CD14-positive monocyte (primary cell): ENCODE measurements around the gene PSTPIP1. TPM values are rescaled to one million over a fixed set of nuclear protein-coding genes. Genes with fewer than 3 reads are reported as not detected.

Experiments
- DNase-seq, 3 donors: peaks; one replicate each; pipeline ENCODE4 v3.0.0-alpha.2; 2011 to 2022
- H2AFZ ChIP-seq: 2 replicates; pipeline ENCODE4 v1.6.0; 2012; ENCODE audit warnings: mild to moderate bottlenecking, low read depth, low read length, inconsistent platforms; ENCODE audit not compliant: insufficient read depth, poor library complexity, severe bottlenecking
- H3K27ac ChIP-seq, 2 donors: 1 replicate in 1 of 2; 2 replicates in 1 of 2; pipeline ENCODE4 v1.5.1; 2012 to 2013; ENCODE audit warnings: low read length in 2 of 2, control low read depth in 1 of 2, inconsistent platforms in 1 of 2, low read depth in 1 of 2, mild to moderate bottlenecking in 1 of 2
- H3K27me3 ChIP-seq, 2 donors: one replicate each; pipeline versions ENCODE4 v1.6.0 to v1.6.1; 2011 to 2013; ENCODE audit warnings: low read length in 2 of 2; ENCODE audit not compliant: control insufficient read depth in 2 of 2, insufficient read depth in 2 of 2
- H3K36me3 ChIP-seq, 2 donors: replicated peaks in 1 of 2; 1 replicate in 1 of 2; 2 replicates in 1 of 2; pipeline versions ENCODE4 v1.5.1 to v1.6.1; 2012 to 2013; ENCODE audit warnings: low read length in 2 of 2, control low read depth in 1 of 2, inconsistent platforms in 1 of 2, mild to moderate bottlenecking in 1 of 2; ENCODE audit not compliant: insufficient read depth in 2 of 2, control insufficient read depth in 1 of 2
- H3K4me1 ChIP-seq, 2 donors: 1 replicate in 1 of 2; 2 replicates in 1 of 2; pipeline versions ENCODE4 v1.5.1 to v1.6.1; 2012 to 2013; ENCODE audit warnings: low read length in 2 of 2, control low read depth in 1 of 2, inconsistent platforms in 1 of 2, mild to moderate bottlenecking in 1 of 2, moderate library complexity in 1 of 2; ENCODE audit not compliant: insufficient read depth in 2 of 2, control insufficient read depth in 1 of 2
- H3K4me2 ChIP-seq: replicated peaks from 2 replicates; pipeline ENCODE3; 2012; ENCODE audit warnings: low read length, moderate library complexity, mild to moderate bottlenecking; ENCODE audit not compliant: poor library complexity, severe bottlenecking; ENCODE audit errors: extremely low read depth
- H3K4me3 ChIP-seq, 3 experiments: fragments of 200-600 bp in 1 of 3; sonication (generic) in 1 of 3; replicated peaks in 1 of 3; 1 replicate in 2 of 3; 2 replicates in 1 of 3; pipeline ENCODE4 v1.5.1; 2011 to 2013; ENCODE audit warnings: low read length in 3 of 3, mild to moderate bottlenecking in 3 of 3, control low read depth in 2 of 3, low read depth in 2 of 3, inconsistent platforms in 1 of 3, moderate library complexity in 1 of 3
- H3K79me2 ChIP-seq: 2 replicates; pipeline ENCODE4 v1.6.0; 2012; ENCODE audit warnings: mild to moderate bottlenecking, control low read depth, inconsistent platforms, low read length, moderate library complexity; ENCODE audit not compliant: insufficient read depth
- H3K9ac ChIP-seq: 2 replicates; pipeline ENCODE4 v1.6.0; 2017; ENCODE audit warnings: low read length, mild to moderate bottlenecking; ENCODE audit not compliant: insufficient read depth, poor library complexity, severe bottlenecking
- H3K9me3 ChIP-seq, 2 donors: replicated peaks in 1 of 2; 1 replicate in 1 of 2; 2 replicates in 1 of 2; pipeline versions ENCODE4 v1.5.1 to v1.6.1; 2012 to 2013; ENCODE audit warnings: low read length in 2 of 2, control low read depth in 1 of 2; ENCODE audit not compliant: control insufficient read depth in 1 of 2, insufficient read depth in 1 of 2
- H4K20me1 ChIP-seq: 2 replicates; pipeline ENCODE4 v1.6.0; 2012; ENCODE audit warnings: mild to moderate bottlenecking, low read length, control low read depth, moderate library complexity; ENCODE audit not compliant: insufficient read depth
- H3K27ac Mint-ChIP-seq, 7 donors: one replicate each; pipeline ENCODE4 v1.8.0; 2020; ENCODE audit warnings: mild to moderate bottlenecking in 7 of 7, mixed read lengths in 7 of 7, moderate library complexity in 6 of 7, inconsistent platforms in 2 of 7
- H3K27me3 Mint-ChIP-seq, 3 donors: one replicate each; pipeline ENCODE4 v1.8.0; 2021 to 2022; ENCODE audit warnings: low read depth in 3 of 3, mild to moderate bottlenecking in 3 of 3, mixed read lengths in 3 of 3, moderate library complexity in 3 of 3, inconsistent platforms in 1 of 3
- H3K36me3 Mint-ChIP-seq, 2 donors: one replicate each; pipeline ENCODE4 v1.8.0; 2020; ENCODE audit warnings: mixed read lengths in 2 of 2, inconsistent platforms in 1 of 2, mild to moderate bottlenecking in 1 of 2
- H3K4me1 Mint-ChIP-seq: one replicate; pipeline ENCODE4 v1.8.0; 2020; ENCODE audit warnings: mild to moderate bottlenecking, mixed read lengths
- H3K4me3 Mint-ChIP-seq, 2 donors: one replicate each; pipeline ENCODE4 v1.8.0; 2020; ENCODE audit warnings: mild to moderate bottlenecking in 2 of 2, mixed read lengths in 2 of 2, moderate library complexity in 1 of 2
- H3K9me3 Mint-ChIP-seq, 7 donors: one replicate each; pipeline ENCODE4 v1.8.0; 2020 to 2022; ENCODE audit warnings: mixed read lengths in 7 of 7, mild to moderate bottlenecking in 6 of 7, moderate library complexity in 6 of 7, inconsistent platforms in 2 of 7
- CTCF ChIP-seq: fragments of 200-600 bp; IDR thresholded peaks from one replicate; pipeline ENCODE4 v1.8.0; 2022; ENCODE audit warnings: antibody characterized with exemption, mild to moderate bottlenecking
- WGBS: methylation state at CpG from one replicate; pipeline ENCODE4 v1.1.5; 2013; ENCODE audit warnings: missing lambda C conversion rate; ENCODE audit not compliant: insufficient coverage; 5-methylcytosine and 5-hydroxymethylcytosine counted together
- intact Hi-C, 2 donors: fragments of 100-400 bp; cut with micrococcal nuclease; formaldehyde crosslinking; loops; one replicate each; pipeline versions ENCODE4 v1.15.0 to v1.15.1; 2023
- polyA plus RNA-seq, 3 donors: library from polyadenylated mRNA; depleted of rRNA in 1 of 3; unstranded in 2 of 3; stranded (reverse) in 1 of 3; fragments of 300-500 nt in 2 of 3; fragments of >200 nt in 1 of 3; fragmentation: Illumina TruSeq in 2 of 3; gene quantifications; 1 replicate in 2 of 3; 2 replicates in 1 of 3; pipeline ENCODE4 v1.2.3, GENCODE V29; 2012 to 2021

Gene PSTPIP1
- polyA plus RNA-seq, 3 donors, result 85.9 to 183 (median 86.8) TPM

- H3K27ac ChIP-seq, result peak overlapping the region; percentile 68 to 91
Measured at GRCh38 chr15:76991048-76991447, 3.9 kb upstream of the PSTPIP1 start.

More at GRCh38 chr15:76991048-76991447, 3.9 kb upstream of the PSTPIP1 start:
- Mint-ChIP-seq H3K27ac (peak overlapping the region; percentile 86 to 99 (median 89)), H3K9me3 (peaks cover 0 to 2% (median 0%) of the 10 kb centered on the region in 7 donors), H3K4me3 (peak overlapping the region; percentile 49 to 54), H3K4me1 (peaks cover 96% of the 10 kb centered on the region), H3K36me3 (peaks cover 0 to 2% of the 10 kb centered on the region in 2 donors), H3K27me3 (peaks cover 0 to 7% (median 0%) of the 10 kb centered on the region in 3 donors)
- TF ChIP-seq CTCF, result no peak
- Histone ChIP-seq H2AFZ (no peak overlapping the region), H3K4me3 (peak overlapping the region in 1 of 3 experiments; percentile 33), H3K4me1 (peaks cover 96 to 99% of the 10 kb centered on the region in 2 donors), H3K4me2 (peak overlapping the region; percentile 84), H3K36me3 (no peaks in the 10 kb centered on the region), H3K79me2 (peaks cover 57% of the 10 kb centered on the region), H3K9me3 (no peaks in the 10 kb centered on the region), H3K27me3 (no peaks in the 10 kb centered on the region), H4K20me1 (peaks cover 8% of the 10 kb centered on the region), H3K9ac (peak overlapping the region; percentile 10)
- 6% methylated on average over 2 of the region's 7 CpGs for WGBS
- intact Hi-C loops, result loop anchor here in 1 of 2 donors (10.0 kb wide), 1 partner anchor 74 kb away; no protein-coding TSS in a partner anchor
- peak; percentile 56 to 84 (median 75) for DNase-seq
